Measurements from ENCODE around the gene RFX7. TPM values are rescaled to one million over a fixed set of nuclear protein-coding genes. Genes with fewer than 3 reads are reported as not detected.
"Not testable (repeated sequence)": the region's sequence is repeated elsewhere in the genome, so short reads cannot be mapped to it uniquely, and the experiment has no call there.

The RFX7 gene
- total RNA-seq, 1 experiment from 2014 or later, result 2.3 TPM

DNA sequence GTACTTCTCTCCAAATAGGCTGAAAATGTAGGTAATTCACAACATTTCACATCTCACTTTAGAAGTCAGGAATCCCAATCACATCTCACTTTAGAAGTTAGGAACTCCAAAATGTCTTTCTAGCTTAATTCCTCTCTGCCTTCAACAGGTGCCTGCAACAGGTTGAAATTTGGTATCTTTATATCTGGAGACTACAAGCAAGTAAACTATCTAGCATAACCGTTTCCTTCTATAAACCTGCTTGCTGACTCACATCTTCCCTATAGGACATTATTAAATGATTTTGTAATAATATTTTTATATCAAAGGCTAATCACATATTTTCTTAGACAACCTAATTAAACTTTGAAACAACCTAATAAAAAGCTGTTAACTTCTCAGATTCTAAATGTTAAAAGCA, 18.2 kb downstream of the RFX7 start:
- H3K9me3 ChIP-seq, result peaks cover 58% of the 10 kb centered on the region
- no peaks in the 10 kb centered on the region for H3K27me3 ChIP-seq
- DNase-seq, result no peak
- H3K4me3 ChIP-seq, result no peak overlapping the region
- H3K36me3 ChIP-seq, result peaks cover 55% of the 10 kb centered on the region

- peaks cover 34% of the 10 kb centered on the region for H3K36me3 ChIP-seq
- no peak for DNase-seq
- no peaks in the 10 kb centered on the region for H3K27me3 ChIP-seq
- H3K4me3 ChIP-seq, result no peak overlapping the region
- H3K9me3 ChIP-seq, result peaks cover 46% of the 10 kb centered on the region
Measured at GRCh38 chr15:56222302-56222701, 21.4 kb downstream of the RFX7 start.

DNA sequence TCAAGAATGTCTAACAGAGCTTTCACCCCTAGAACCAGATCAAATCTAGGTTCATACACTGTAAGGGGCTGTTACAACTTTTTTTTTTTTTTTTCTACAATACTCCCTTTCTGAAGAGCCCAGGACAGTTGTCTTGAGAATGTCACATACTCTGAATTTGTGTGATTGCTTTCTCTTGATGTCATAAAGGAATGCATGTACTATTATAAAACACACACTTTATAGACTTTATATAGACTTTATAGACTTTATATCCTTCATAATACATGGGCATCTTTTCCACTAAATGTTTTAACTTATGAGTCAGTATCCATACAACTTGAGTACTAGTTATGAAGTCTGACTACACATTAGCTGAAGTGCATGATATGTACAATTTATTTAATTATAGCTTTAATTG, 26.3 kb downstream of the RFX7 start:
- no peak for DNase-seq
- peaks cover 42% of the 10 kb centered on the region for H3K36me3 ChIP-seq
- H3K27me3 ChIP-seq, result no peaks in the 10 kb centered on the region
- peaks cover 33% of the 10 kb centered on the region for H3K9me3 ChIP-seq
- H3K4me3 ChIP-seq, result no peak overlapping the region

DNA sequence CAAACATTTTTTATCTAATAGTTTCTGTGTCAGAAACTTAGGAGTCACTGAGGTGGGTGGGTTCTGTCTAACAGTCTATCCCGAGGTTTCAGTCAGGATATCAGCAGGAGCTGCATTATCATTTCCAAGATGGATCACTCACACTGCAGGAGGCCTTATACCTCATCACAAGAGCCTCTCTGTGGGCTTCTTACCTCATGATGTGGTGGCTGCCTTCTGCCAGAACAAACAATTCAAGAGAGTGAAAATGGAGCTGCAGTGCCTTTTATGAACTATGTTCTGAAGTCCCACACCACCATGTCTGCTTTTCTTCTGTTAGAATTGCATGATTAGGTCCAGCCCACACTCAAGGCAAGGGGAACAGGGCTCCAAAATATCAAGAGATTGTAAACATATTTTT, 27.9 kb downstream of the RFX7 start:
- Histone ChIP-seq H3K36me3 (peaks cover 39% of the 10 kb centered on the region), H3K9me3 (peaks cover 30% of the 10 kb centered on the region), H3K4me3 (no peak overlapping the region), H3K27me3 (no peaks in the 10 kb centered on the region)
- peak; percentile 80 for DNase-seq

GRCh38 chr15:56211960-56212550, 31.6 kb downstream of the RFX7 start:
- peaks cover 34% of the 10 kb centered on the region for H3K9me3 ChIP-seq
- no peaks in the 10 kb centered on the region for H3K27me3 ChIP-seq
- peaks cover 35% of the 10 kb centered on the region for H3K36me3 ChIP-seq
- no peak for DNase-seq
- H3K4me3 ChIP-seq, result no peak overlapping the region

- no peaks in the 10 kb centered on the region for H3K27me3 ChIP-seq
Measured at GRCh38 chr15:56211064-56211463, 32.6 kb downstream of the RFX7 start.

GRCh38 chr15:56208641-56209155, 35.0 kb downstream of the RFX7 start:
- peaks cover 29% of the 10 kb centered on the region for H3K36me3 ChIP-seq
- no peak overlapping the region for H3K4me3 ChIP-seq
- H3K9me3 ChIP-seq, result peaks cover 26% of the 10 kb centered on the region
- DNase-seq, result no peak
- H3K27me3 ChIP-seq, result no peaks in the 10 kb centered on the region

More at GRCh38 chr15:56211064-56211463, 32.6 kb downstream of the RFX7 start:
- peaks cover 34% of the 10 kb centered on the region for H3K9me3 ChIP-seq
- H3K36me3 ChIP-seq, result peaks cover 35% of the 10 kb centered on the region
- no peak for DNase-seq
- no peak overlapping the region for H3K4me3 ChIP-seq

GRCh38 chr15:56208185-56208584, 35.5 kb downstream of the RFX7 start:
- peaks cover 26% of the 10 kb centered on the region for H3K9me3 ChIP-seq
- H3K27me3 ChIP-seq, result no peaks in the 10 kb centered on the region
- no peak for DNase-seq
- H3K36me3 ChIP-seq, result peaks cover 27% of the 10 kb centered on the region
- no peak overlapping the region for H3K4me3 ChIP-seq

- no peak for DNase-seq
- peaks cover 22% of the 10 kb centered on the region for H3K36me3 ChIP-seq
- H3K9me3 ChIP-seq, result peaks cover 25% of the 10 kb centered on the region
- no peaks in the 10 kb centered on the region for H3K27me3 ChIP-seq
- H3K4me3 ChIP-seq, result no peak overlapping the region
Measured at GRCh38 chr15:56207711-56208110, 36.0 kb downstream of the RFX7 start.

- H3K9me3 ChIP-seq, result peaks cover 25% of the 10 kb centered on the region
- H3K36me3 ChIP-seq, result peaks cover 22% of the 10 kb centered on the region
- no peak for DNase-seq
- H3K27me3 ChIP-seq, result no peaks in the 10 kb centered on the region
- no peak overlapping the region for H3K4me3 ChIP-seq
Measured at GRCh38 chr15:56207092-56207491, 36.6 kb downstream of the RFX7 start.

DNA sequence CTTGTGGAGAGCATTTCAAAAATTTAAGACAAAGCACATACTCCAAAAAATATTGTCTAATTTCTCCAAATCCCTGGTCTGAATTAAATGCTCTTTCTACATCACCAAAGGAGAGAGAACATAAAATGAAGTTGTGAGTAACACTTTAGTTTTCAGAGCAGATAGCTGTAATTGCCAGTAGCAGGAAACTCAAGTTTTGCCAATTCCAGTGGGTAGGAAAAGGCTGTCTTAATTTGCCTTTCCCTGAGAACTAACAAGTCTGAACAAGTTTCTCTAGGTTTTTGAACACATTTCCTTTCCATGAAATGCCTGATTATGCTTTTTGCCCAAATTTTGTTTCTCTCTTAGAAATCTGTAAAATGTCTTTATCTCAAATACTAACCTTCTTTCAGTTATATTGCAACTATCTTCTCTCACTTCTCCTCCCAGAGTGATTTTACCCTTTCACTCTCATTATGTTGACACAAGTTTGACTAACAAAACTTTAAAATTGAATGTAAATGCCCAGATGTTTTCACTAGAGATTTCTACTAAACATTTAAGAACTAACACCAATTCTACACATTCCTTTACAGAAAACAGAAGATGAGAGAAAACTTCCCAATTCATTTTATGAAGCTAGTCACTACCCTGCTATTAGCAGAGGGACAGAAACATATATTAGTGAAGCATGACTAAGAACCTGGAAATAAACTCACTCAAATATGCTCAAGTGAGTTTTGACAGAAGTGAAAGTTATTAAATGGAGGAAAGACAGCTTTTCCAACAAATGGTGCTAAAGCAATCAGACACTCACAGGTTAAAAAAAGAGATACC, 38.4 kb downstream of the RFX7 start:
- Histone ChIP-seq H3K27me3 (no peaks in the 10 kb centered on the region), H3K9me3 (peaks cover 11% of the 10 kb centered on the region), H3K4me3 (no peak overlapping the region), H3K36me3 (peaks cover 12% of the 10 kb centered on the region)
- no peak for DNase-seq

- not testable (repeated sequence) for H3K27me3 ChIP-seq, H3K36me3 ChIP-seq, H3K9me3 ChIP-seq, H3K4me3 ChIP-seq, DNase-seq
Measured at GRCh38 chr15:56203312-56203922, 40.3 kb downstream of the RFX7 start.

- DNase-seq, result no peak
- Histone ChIP-seq H3K9me3 (no peaks in the 10 kb centered on the region), H3K4me3 (no peak overlapping the region), H3K36me3 (peaks cover 6% of the 10 kb centered on the region; the same call in 1 of the 2 replicates), H3K27me3 (no peaks in the 10 kb centered on the region)
Measured at GRCh38 chr15:56202701-56203100, 41.0 kb downstream of the RFX7 start.

GRCh38 chr15:56199038-56199437, 44.6 kb downstream of the RFX7 start:
- H3K9me3 ChIP-seq, result no peaks in the 10 kb centered on the region
- peaks cover 6% of the 10 kb centered on the region for H3K36me3 ChIP-seq
- no peak overlapping the region for H3K4me3 ChIP-seq
- no peaks in the 10 kb centered on the region for H3K27me3 ChIP-seq
- no peak for DNase-seq

DNA sequence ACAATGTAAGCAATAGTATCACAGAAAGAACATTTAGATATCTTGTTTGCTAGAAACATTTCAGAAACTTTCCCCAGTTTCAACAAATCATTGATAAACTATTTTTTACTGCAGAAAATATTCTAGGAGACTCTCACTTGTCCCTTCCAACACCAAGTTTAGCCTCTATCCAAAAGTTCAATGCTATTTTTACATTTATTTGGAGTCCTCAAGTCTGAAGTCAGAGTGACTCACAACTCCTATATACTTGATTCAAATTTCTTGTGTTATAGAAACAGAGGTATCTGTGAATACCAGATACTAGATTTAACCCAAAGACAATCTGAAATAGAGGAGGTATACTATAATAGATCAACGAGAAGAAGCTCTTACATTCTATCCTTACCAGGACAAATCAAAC, 49.6 kb downstream of the RFX7 start:
- Histone ChIP-seq H3K36me3 (no peaks in the 10 kb centered on the region; the same call in 1 of the 2 replicates), H3K9me3 (no peaks in the 10 kb centered on the region), H3K27me3 (no peaks in the 10 kb centered on the region), H3K4me3 (no peak overlapping the region)
- no peak for DNase-seq

- no peak for DNase-seq
- H3K9me3 ChIP-seq, result no peaks in the 10 kb centered on the region
- H3K4me3 ChIP-seq, result no peak overlapping the region
- H3K27me3 ChIP-seq, result no peaks in the 10 kb centered on the region
- H3K36me3 ChIP-seq, result no peaks in the 10 kb centered on the region; the same call in 1 of the 2 replicates
Measured at GRCh38 chr15:56192659-56193442, 50.8 kb downstream of the RFX7 start.

DNA sequence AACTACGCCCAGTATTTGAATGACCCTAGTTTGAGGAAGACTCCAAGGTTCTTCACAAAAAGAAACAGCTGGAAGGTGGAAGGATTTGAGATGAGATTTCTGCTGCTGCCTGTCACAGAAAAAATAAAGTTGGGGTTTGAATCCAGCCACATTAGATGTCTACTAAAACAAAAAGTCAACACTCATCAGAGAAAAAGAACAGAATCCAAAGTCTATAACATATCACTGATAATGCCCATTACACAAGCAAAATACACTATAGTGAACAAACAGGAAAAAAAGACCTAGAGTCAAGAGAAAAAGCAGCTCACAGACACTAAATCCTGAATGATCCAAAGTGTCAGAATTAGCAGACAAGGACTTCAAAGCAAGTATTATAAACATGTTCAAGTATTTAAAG, 56.0 kb downstream of the RFX7 start:
- Histone ChIP-seq H3K4me3 (no peak overlapping the region), H3K27me3 (no peaks in the 10 kb centered on the region), H3K36me3 (no peaks in the 10 kb centered on the region), H3K9me3 (peaks cover 3% of the 10 kb centered on the region; the same call in 1 of the 2 replicates)
- no peak for DNase-seq

Data from MG63 (cell line).